ENCODE data around the gene FIGLA. TPM values are rescaled to one million over a fixed set of nuclear protein-coding genes. Genes with fewer than 3 reads are reported as not detected.

FIGLA gene
- total and polyA plus RNA-seq, 11 donors, result not detected

GRCh38 chr2:70747284-70747683 is 43.2 kb downstream of the FIGLA start:
- Histone ChIP-seq H3K36me3 (no peaks in the 10 kb centered on the region), H3K27me3 (peaks cover 0 to 5% (median 0%) of the 10 kb centered on the region in 9 donors), H3K9me3 (no peaks in the 10 kb centered on the region), H3K4me1 (no peaks in the 10 kb centered on the region), H3K27ac (no peak overlapping the region), H3K4me3 (no peak overlapping the region)
- TF ChIP-seq CTCF (IDR thresholded peaks at IDR 0.05) (no peak), POLR2A (IDR thresholded peaks at IDR 0.05) (no peak)
- 92 to 99% (median 98%) methylated on average over 3 of the region's 3 CpGs for WGBS, 4 donors
- intact Hi-C loops (cut with DNase I), result no loop called here
- DNase-seq (no peak), ATAC-seq (no peak)

- intact Hi-C loops (cut with DNase I), result no loop called here
- no peak for TF ChIP-seq POLR2A (IDR thresholded peaks at IDR 0.05)
- TF ChIP-seq CTCF (IDR thresholded peaks at IDR 0.05), result no peak
- Histone ChIP-seq H3K27ac (no peak overlapping the region), H3K27me3 (peaks cover 0 to 5% (median 0%) of the 10 kb centered on the region in 9 donors), H3K9me3 (no peaks in the 10 kb centered on the region), H3K4me3 (no peak overlapping the region), H3K36me3 (no peaks in the 10 kb centered on the region), H3K4me1 (no peaks in the 10 kb centered on the region)
- WGBS, 4 donors, result 74 to 86% (median 80%) methylated on average over 5 of the region's 5 CpGs
- ATAC-seq (no peak), DNase-seq (no peak)
Observed at GRCh38 chr2:70746094-70746974, 44.1 kb downstream of the FIGLA start.

GRCh38 chr2:70745276-70745825 is 45.1 kb downstream of the FIGLA start:
- TF ChIP-seq POLR2A (IDR thresholded peaks at IDR 0.05) (no peak), CTCF (IDR thresholded peaks at IDR 0.05) (no peak)
- Histone ChIP-seq H3K4me1 (no peaks in the 10 kb centered on the region), H3K27ac (no peak overlapping the region), H3K27me3 (peaks cover 0 to 9% (median 0%) of the 10 kb centered on the region in 9 donors), H3K36me3 (no peaks in the 10 kb centered on the region), H3K9me3 (peaks cover 0 to under 1% (median 0%) of the 10 kb centered on the region in 12 donors), H3K4me3 (no peak overlapping the region)
- no peak for DNase-seq
- 80 to 86% (median 82%) methylated on average over 3 of the region's 3 CpGs for WGBS, 4 donors
- intact Hi-C loops (cut with DNase I), result no loop called here
- ATAC-seq, result no peak

- Histone ChIP-seq H3K9me3 (peaks cover 0 to 10% (median 0%) of the 10 kb centered on the region in 12 donors), H3K36me3 (no peaks in the 10 kb centered on the region), H3K4me1 (no peaks in the 10 kb centered on the region), H3K27me3 (peaks cover 0 to 9% (median 0%) of the 10 kb centered on the region in 9 donors), H3K27ac (no peak overlapping the region), H3K4me3 (no peak overlapping the region)
- TF ChIP-seq CTCF (IDR thresholded peaks at IDR 0.05) (no peak), POLR2A (IDR thresholded peaks at IDR 0.05) (no peak)
- WGBS, 4 donors, result 78 to 84% (median 81%) methylated on average over 3 of the region's 3 CpGs
- DNase-seq (no peak), ATAC-seq (no peak)
- intact Hi-C loops (cut with DNase I), result no loop called here
Observed at GRCh38 chr2:70744397-70744796, 46.0 kb downstream of the FIGLA start.
